Measurements from ENCODE around the gene OR2A2.

GRCh38 chr7:144113651-144114050, 4.3 kb downstream of the OR2A2 start:
- no peak for TF ChIP-seq TAF1 (IDR thresholded peaks at IDR 0.05; ENCODE audit: borderline replicate concordance, insufficient read depth, low read length)
- no peak for TF ChIP-seq REST (IDR thresholded peaks at IDR 0.05; ENCODE audit: insufficient read depth in 1 of 2, low read depth in 2 of 2, low read length in 2 of 2)
- TF ChIP-seq POLR2AphosphoS5 (IDR thresholded peaks at IDR 0.05; ENCODE audit: low read depth, low read length): no peak
- TF ChIP-seq SIN3A (IDR thresholded peaks at IDR 0.05; ENCODE audit: borderline replicate concordance, insufficient read depth, low read length): no peak
